Sigmoid colon (tissue), 4 donors: ENCODE measurements around the gene KIF17.

Experiments used
- EP300 ChIP-seq, 4 donors: sonication (generic); formaldehyde crosslinking; IDR thresholded peaks; one replicate each; pipeline ENCODE4 v1.6.1; 2017; ENCODE audit warnings: antibody characterized with exemption in 4 of 4
- POLR2A ChIP-seq, 2 donors: fragments of 450-650 bp; IDR thresholded peaks; one replicate each; pipeline ENCODE4 v1.6.1; 2016; ENCODE audit warnings: antibody characterized with exemption in 2 of 2, mild to moderate bottlenecking in 2 of 2, moderate library complexity in 2 of 2
- POLR2AphosphoS5 ChIP-seq, 4 donors: sonication (generic); formaldehyde crosslinking; IDR thresholded peaks; one replicate each; pipeline ENCODE4 v1.6.1; 2017; ENCODE audit warnings: antibody characterized with exemption in 4 of 4
- TF ChIP-seq, protein P1 (sequence below), 4 experiments: fragments of 450-650 bp in 3 of 4; fragments of 200-600 bp in 1 of 4; IDR thresholded peaks; one replicate each; pipeline ENCODE4 v1.5.1; 2016 to 2019; ENCODE audit warnings: antibody characterized with exemption in 4 of 4, mild to moderate bottlenecking in 3 of 4, moderate library complexity in 2 of 4

DNA sequence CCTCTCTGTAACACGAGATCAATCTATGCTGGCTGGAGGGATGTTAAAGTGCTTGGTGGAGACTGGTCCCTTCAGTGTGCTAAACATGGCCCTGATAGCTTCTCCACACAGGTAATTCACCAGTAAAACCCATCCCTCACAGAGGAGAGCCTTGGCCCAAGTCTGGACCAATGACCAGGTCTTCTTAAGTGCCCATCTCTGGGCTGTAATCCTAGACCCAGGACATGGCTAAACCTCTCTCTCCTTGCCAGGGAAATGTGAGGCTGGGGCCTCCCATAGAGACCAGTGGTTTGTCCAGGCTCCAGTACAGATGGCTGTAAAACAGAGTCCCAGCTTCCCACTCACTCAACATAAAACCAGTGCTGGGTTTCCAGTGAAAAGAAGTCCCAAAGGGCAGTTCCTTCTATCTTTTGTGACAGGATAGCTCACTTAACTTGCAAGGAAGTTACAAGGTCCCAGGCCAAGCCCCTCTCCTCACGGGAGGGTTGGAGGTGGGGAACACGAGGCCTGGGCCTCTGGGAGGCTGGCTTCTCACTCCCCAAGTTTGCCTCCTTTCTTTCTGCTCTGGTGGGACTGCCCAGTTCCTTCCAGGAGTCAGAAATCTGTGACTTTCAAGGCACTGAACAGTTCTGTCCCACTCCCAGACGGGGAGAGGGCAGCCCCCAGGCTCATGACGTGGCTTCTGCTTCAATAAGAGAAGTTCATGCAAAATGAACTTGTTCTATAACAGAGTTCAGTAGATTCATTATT is 2.2 kb upstream of the KIF17 start:
- TF ChIP-seq, protein P1, sequence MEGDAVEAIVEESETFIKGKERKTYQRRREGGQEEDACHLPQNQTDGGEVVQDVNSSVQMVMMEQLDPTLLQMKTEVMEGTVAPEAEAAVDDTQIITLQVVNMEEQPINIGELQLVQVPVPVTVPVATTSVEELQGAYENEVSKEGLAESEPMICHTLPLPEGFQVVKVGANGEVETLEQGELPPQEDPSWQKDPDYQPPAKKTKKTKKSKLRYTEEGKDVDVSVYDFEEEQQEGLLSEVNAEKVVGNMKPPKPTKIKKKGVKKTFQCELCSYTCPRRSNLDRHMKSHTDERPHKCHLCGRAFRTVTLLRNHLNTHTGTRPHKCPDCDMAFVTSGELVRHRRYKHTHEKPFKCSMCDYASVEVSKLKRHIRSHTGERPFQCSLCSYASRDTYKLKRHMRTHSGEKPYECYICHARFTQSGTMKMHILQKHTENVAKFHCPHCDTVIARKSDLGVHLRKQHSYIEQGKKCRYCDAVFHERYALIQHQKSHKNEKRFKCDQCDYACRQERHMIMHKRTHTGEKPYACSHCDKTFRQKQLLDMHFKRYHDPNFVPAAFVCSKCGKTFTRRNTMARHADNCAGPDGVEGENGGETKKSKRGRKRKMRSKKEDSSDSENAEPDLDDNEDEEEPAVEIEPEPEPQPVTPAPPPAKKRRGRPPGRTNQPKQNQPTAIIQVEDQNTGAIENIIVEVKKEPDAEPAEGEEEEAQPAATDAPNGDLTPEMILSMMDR (IDR thresholded peaks at IDR 0.05): no peak
- TF ChIP-seq POLR2A (IDR thresholded peaks at IDR 0.05) (no peak), EP300 (IDR thresholded peaks at IDR 0.05) (no peak), POLR2AphosphoS5 (IDR thresholded peaks at IDR 0.05) (no peak)
